AG04449 (cell line): Measurements from ENCODE around the gene MGAT5.

Experiments
- CTCF ChIA-PET: fragments of 350-600 bp; formaldehyde crosslinking; extraction: SDS; loops from one replicate; lab custom pipeline; 2021; ENCODE audit warnings: antibody characterized with exemption; lab: Yijun Ruan, JAX
- POLR2A ChIA-PET: fragments of 400-600, 350-600 bp; formaldehyde crosslinking; extraction: SDS; loops from one replicate; lab custom pipeline; 2020; ENCODE audit warnings: antibody characterized with exemption, inconsistent platforms; lab: Yijun Ruan, JAX
- DNase-seq: peaks from one replicate; pipeline ENCODE4 v3.0.0-alpha.2; 2010; ENCODE audit warnings: low read depth, low spot score
- H3K4me3 ChIP-seq: 2 replicates; pipeline ENCODE4 v1.5.1; 2011; ENCODE audit warnings: low read depth, mild to moderate bottlenecking, control low read depth, low read length
- CTCF ChIP-seq: IDR thresholded peaks from one replicate; pipeline ENCODE4 v1.5.1; 2011; ENCODE audit warnings: mild to moderate bottlenecking, moderate library complexity, low read length, control low read depth, inconsistent platforms; ENCODE audit not compliant: insufficient read depth; ENCODE audit errors: missing control alignments

The MGAT5 gene

GRCh38 chr2:134457765-134458472, 204.0 kb downstream of the MGAT5 start:
- H3K4me3 ChIP-seq, result no peak overlapping the region
- ChIA-PET CTCF (interaction anchor here (3.8 kb wide), 1 partner anchor 10 kb away, joined by 12 read pairs; no protein-coding TSS in a partner anchor), POLR2A (no interaction called here)
- no peak for TF ChIP-seq CTCF
- DNase-seq, result no peak

GRCh38 chr2:134458473-134458853, 204.6 kb downstream of the MGAT5 start:
- no peak overlapping the region for H3K4me3 ChIP-seq
- no peak for DNase-seq
- POLR2A ChIA-PET, result interaction anchor here (0.5 kb wide), 1 partner anchor 386 kb away, joined by 3 read pairs; no protein-coding TSS in a partner anchor
- no peak for TF ChIP-seq CTCF
- CTCF ChIA-PET, result interaction anchor here (3.8 kb wide), 1 partner anchor 10 kb away, joined by 12 read pairs; no protein-coding TSS in a partner anchor

GRCh38 chr2:134458950-134459349, 205.1 kb downstream of the MGAT5 start:
- ChIA-PET POLR2A (interaction anchor here (0.5 kb wide), 1 partner anchor 386 kb away, joined by 3 read pairs; no protein-coding TSS in a partner anchor), CTCF (interaction anchor here (3.8 kb wide), 1 partner anchor 11 kb away, joined by 12 read pairs; no protein-coding TSS in a partner anchor)
- TF ChIP-seq CTCF, result no peak
- H3K4me3 ChIP-seq, result no peak overlapping the region
- DNase-seq, result no peak

- POLR2A ChIA-PET, result no interaction called here
- CTCF ChIA-PET, result interaction anchor here (0.8 to 5.1 kb wide), 16 partner anchors 8 to 499 kb away, joined by 3 to 46 read pairs (median 4); no protein-coding TSS in a partner anchor
- no peak for DNase-seq
- no peak for TF ChIP-seq CTCF
- H3K4me3 ChIP-seq, result no peak overlapping the region
Observed at GRCh38 chr2:134459706-134460406, 206.0 kb downstream of the MGAT5 start.

GRCh38 chr2:134460583-134460998, 206.7 kb downstream of the MGAT5 start:
- CTCF ChIA-PET, result interaction anchor here (0.8 to 5.1 kb wide), 17 partner anchors 9 to 498 kb away, joined by 3 to 46 read pairs (median 4); no protein-coding TSS in a partner anchor
- no peak for DNase-seq
- H3K4me3 ChIP-seq, result no peak overlapping the region
- peak; percentile 71 for TF ChIP-seq CTCF
- POLR2A ChIA-PET, result no interaction called here

GRCh38 chr2:134461511-134461910, 207.6 kb downstream of the MGAT5 start:
- no peak overlapping the region for H3K4me3 ChIP-seq
- TF ChIP-seq CTCF, result no peak
- no peak for DNase-seq
- ChIA-PET CTCF (interaction anchor here (1.3 to 5.1 kb wide), 9 partner anchors 10 to 439 kb away, joined by 3 to 46 read pairs (median 5); no protein-coding TSS in a partner anchor), POLR2A (no interaction called here)
